HepG2 (cell line): ENCODE results near the gene BICDL1. TPM values are rescaled to one million over a fixed set of nuclear protein-coding genes. Genes with fewer than 3 reads are reported as not detected.

Experiments used
- ATRX ChIP-seq: sonication (generic); formaldehyde crosslinking; IDR thresholded peaks from 2 replicates; pipeline ENCODE4 v1.4.0; 2020; ENCODE audit warnings: missing genetic modification reagents, borderline replicate concordance
- CREM ChIP-seq, 2 experiments: sonication (generic) in 1 of 2; formaldehyde crosslinking in 1 of 2; IDR thresholded peaks; 2 replicates each; pipeline versions ENCODE4 v1.4.0 to v1.6.1; 2016 to 2020; ENCODE audit warnings: antibody characterized with exemption in 1 of 2, mild to moderate bottlenecking in 1 of 2, missing genetic modification reagents in 1 of 2
- GABPA ChIP-seq, 2 experiments: IDR thresholded peaks; 2 replicates each; pipeline ENCODE4 v1.6.1; 2011 to 2016; ENCODE audit warnings: low read depth in 2 of 2, low read length in 1 of 2, missing biosample characterization in 1 of 2, missing genetic modification characterization in 1 of 2
- GATAD2A ChIP-seq: IDR thresholded peaks from 2 replicates; pipeline ENCODE4 v1.6.1; 2016
- HOXA3 ChIP-seq: sonication (generic); formaldehyde crosslinking; IDR thresholded peaks from 2 replicates; pipeline ENCODE4 v1.5.0; 2020; ENCODE audit warnings: missing genetic modification reagents
- KDM2A ChIP-seq: sonication (generic); formaldehyde crosslinking; IDR thresholded peaks from 2 replicates; pipeline ENCODE4 v1.4.0; 2020; ENCODE audit warnings: low read depth, missing genetic modification reagents, borderline replicate concordance
- KLF12 ChIP-seq: sonication (generic); formaldehyde crosslinking; IDR thresholded peaks from 2 replicates; pipeline ENCODE4 v1.4.0; 2020; ENCODE audit warnings: missing genetic modification reagents, borderline replicate concordance
- KLF9 ChIP-seq: IDR thresholded peaks from 2 replicates; pipeline ENCODE4 v1.6.1; 2016; ENCODE audit warnings: low read depth
- MAFF ChIP-seq: IDR thresholded peaks from 2 replicates; pipeline ENCODE4 v1.6.1; 2011; ENCODE audit warnings: low read depth, low read length, improper control_type of control experiment
- MIXL1 ChIP-seq: IDR thresholded peaks from 2 replicates; pipeline ENCODE4 v1.6.1; 2016
- SAP130 ChIP-seq: IDR thresholded peaks from 2 replicates; pipeline ENCODE4 v1.6.1; 2016; ENCODE audit warnings: low read depth
- ZFX ChIP-seq: sonication (generic); formaldehyde crosslinking; IDR thresholded peaks from 2 replicates; pipeline ENCODE4 v1.4.0; 2020; ENCODE audit warnings: mild to moderate bottlenecking, low read depth, missing genetic modification reagents, moderate library complexity
- ZNF510 ChIP-seq: sonication (generic); formaldehyde crosslinking; IDR thresholded peaks from 2 replicates; pipeline ENCODE4 v1.4.0; 2020; ENCODE audit warnings: low read depth, mild to moderate bottlenecking, missing genetic modification reagents
- ZNF670 ChIP-seq: sonication (generic); formaldehyde crosslinking; IDR thresholded peaks from 2 replicates; pipeline ENCODE4 v1.8.0; 2022; ENCODE audit warnings: mild to moderate bottlenecking, missing genetic modification reagents, borderline replicate concordance
- ZNF713 ChIP-seq: sonication (generic); formaldehyde crosslinking; IDR thresholded peaks from 2 replicates; pipeline ENCODE4 v1.4.0; 2020; ENCODE audit warnings: mild to moderate bottlenecking, missing genetic modification reagents
- polyA plus RNA-seq, 8 experiments: library from polyadenylated mRNA; depleted of rRNA in 3 of 8; stranded (reverse) in 7 of 8; unstranded in 1 of 8; fragments of >200 nt; fragmentation: Illumina TruSeq in 4 of 8; extraction: Trizol in 4 of 8; gene quantifications; 2 replicates each; pipeline versions ENCODE4 v1.2.1 to v1.2.3, GENCODE V29; 2011 to 2016; ENCODE audit warnings: low read depth in 4 of 8, missing spikeins in 1 of 8, mixed read lengths in 1 of 8; ENCODE audit not compliant: insufficient read depth in 1 of 8
- total RNA-seq, 5 experiments: library from RNA; depleted of rRNA; stranded (reverse); fragments of >200 nt; fragmentation: Illumina TruSeq; extraction: Trizol; gene quantifications; 2 replicates each; pipeline ENCODE4 v1.2.3, GENCODE V29; 2016; ENCODE audit warnings: low read depth in 1 of 5
- TF ChIP-seq, protein P1 (sequence below): sonication (generic); formaldehyde crosslinking; IDR thresholded peaks from 2 replicates; pipeline ENCODE4 v1.4.0; 2020; ENCODE audit warnings: missing genetic modification reagents, mild to moderate bottlenecking, borderline replicate concordance
- TF ChIP-seq, protein P2 (sequence below): sonication (generic); formaldehyde crosslinking; conservative IDR thresholded peaks from 2 replicates; pipeline ENCODE4 v1.4.0; 2020; ENCODE audit warnings: mild to moderate bottlenecking, missing genetic modification reagents, moderate library complexity
- TF ChIP-seq, protein P3 (sequence below): IDR thresholded peaks from 2 replicates; pipeline ENCODE4 v1.6.1; 2016; ENCODE audit warnings: missing compliant biosample characterization, missing genetic modification reagents, borderline replicate concordance
- TF ChIP-seq, protein P4 (sequence below): sonication (generic); formaldehyde crosslinking; IDR thresholded peaks from 2 replicates; pipeline ENCODE4 v1.9.0; 2021; ENCODE audit warnings: missing genetic modification reagents, mild to moderate bottlenecking, borderline replicate concordance

BICDL1 gene
- total and polyA plus RNA-seq, 2 of the 13 experiments (the other 11 are each of a cell fraction or from before 2014, with no cell fraction given), result 3.6 to 9.7 TPM

DNA sequence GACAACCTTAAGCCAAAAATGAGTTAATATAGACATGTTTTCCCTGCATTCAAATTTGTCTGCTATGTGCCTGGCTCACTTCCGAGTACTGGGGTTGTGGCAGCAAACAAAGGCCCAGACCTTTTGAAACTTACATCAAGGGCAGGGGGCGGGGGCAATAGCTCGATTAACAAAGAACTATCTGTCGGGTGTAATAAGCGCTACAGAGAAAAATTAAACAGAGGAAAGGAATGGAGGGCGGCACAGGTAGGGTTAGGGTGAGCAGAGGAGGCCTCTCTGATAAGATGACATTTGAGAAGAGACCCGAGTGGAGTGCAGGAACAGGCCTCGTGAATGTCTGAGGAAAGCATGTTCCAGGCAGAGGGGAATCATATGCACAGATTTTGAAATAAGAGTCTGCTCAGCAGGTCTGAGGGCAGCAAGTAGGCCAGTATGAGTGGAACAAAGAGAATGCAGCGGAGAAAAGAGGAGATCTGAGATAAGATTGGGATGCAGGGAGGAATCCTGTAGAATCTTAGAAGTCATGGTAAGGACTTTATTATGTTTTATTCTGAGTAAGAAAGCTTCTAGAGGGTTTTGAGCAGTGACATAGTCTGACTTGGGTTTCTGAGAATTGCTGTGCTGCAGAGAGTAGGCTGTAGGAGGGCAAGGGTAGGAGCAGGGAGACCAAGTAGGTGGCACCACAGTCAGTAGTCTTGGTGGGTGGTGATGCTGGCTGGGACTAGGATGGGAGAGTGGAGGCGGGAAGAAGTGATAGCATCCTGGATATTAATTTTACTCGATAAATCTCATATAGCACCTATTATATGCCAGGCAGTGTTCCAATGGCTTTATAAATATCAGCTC, 52.6 kb downstream of the BICDL1 start (continued):
- peak; percentile 28; the same call in 1 of the 2 replicates for TF ChIP-seq HOXA3
- no peak for TF ChIP-seq ZNF670 (CRISPR knock-in tag)
- no peak for TF ChIP-seq MAFF
- TF ChIP-seq, protein P1, sequence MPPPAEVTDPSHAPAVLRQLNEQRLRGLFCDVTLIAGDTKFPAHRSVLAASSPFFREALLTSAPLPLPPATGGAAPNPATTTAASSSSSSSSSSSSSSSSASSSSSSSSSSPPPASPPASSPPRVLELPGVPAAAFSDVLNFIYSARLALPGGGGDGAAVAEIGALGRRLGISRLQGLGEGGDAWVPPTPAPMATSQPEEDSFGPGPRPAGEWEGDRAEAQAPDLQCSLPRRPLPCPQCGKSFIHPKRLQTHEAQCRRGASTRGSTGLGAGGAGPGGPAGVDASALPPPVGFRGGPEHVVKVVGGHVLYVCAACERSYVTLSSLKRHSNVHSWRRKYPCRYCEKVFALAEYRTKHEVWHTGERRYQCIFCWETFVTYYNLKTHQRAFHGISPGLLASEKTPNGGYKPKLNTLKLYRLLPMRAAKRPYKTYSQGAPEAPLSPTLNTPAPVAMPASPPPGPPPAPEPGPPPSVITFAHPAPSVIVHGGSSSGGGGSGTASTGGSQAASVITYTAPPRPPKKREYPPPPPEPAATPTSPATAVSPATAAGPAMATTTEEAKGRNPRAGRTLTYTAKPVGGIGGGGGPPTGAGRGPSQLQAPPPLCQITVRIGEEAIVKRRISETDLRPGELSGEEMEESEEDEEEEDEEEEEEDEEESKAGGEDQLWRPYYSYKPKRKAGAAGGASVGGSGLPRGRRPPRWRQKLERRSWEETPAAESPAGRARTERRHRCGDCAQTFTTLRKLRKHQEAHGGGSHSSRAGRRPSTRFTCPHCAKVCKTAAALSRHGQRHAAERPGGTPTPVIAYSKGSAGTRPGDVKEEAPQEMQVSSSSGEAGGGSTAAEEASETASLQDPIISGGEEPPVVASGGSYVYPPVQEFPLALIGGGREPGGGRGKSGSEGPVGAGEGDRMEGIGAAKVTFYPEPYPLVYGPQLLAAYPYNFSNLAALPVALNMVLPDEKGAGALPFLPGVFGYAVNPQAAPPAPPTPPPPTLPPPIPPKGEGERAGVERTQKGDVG (CRISPR knock-in tag), result no peak
- TF ChIP-seq GATAD2A (CRISPR knock-in tag), result peak; percentile 39; the same call in 1 of the 2 replicates
- TF ChIP-seq, protein P2, sequence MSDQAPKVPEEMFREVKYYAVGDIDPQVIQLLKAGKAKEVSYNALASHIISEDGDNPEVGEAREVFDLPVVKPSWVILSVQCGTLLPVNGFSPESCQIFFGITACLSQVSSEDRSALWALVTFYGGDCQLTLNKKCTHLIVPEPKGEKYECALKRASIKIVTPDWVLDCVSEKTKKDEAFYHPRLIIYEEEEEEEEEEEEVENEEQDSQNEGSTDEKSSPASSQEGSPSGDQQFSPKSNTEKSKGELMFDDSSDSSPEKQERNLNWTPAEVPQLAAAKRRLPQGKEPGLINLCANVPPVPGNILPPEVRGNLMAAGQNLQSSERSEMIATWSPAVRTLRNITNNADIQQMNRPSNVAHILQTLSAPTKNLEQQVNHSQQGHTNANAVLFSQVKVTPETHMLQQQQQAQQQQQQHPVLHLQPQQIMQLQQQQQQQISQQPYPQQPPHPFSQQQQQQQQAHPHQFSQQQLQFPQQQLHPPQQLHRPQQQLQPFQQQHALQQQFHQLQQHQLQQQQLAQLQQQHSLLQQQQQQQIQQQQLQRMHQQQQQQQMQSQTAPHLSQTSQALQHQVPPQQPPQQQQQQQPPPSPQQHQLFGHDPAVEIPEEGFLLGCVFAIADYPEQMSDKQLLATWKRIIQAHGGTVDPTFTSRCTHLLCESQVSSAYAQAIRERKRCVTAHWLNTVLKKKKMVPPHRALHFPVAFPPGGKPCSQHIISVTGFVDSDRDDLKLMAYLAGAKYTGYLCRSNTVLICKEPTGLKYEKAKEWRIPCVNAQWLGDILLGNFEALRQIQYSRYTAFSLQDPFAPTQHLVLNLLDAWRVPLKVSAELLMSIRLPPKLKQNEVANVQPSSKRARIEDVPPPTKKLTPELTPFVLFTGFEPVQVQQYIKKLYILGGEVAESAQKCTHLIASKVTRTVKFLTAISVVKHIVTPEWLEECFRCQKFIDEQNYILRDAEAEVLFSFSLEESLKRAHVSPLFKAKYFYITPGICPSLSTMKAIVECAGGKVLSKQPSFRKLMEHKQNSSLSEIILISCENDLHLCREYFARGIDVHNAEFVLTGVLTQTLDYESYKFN (CRISPR knock-in tag), result peak; percentile 76
- TF ChIP-seq GABPA (IDR thresholded peaks at IDR 0.05; ENCODE audit: low read depth, low read length), result no peak
- no peak for TF ChIP-seq GABPA (CRISPR knock-in tag; IDR thresholded peaks at IDR 0.05; ENCODE audit: low read depth)
- no peak for TF ChIP-seq ZNF510 (CRISPR knock-in tag)
- peak; percentile 52 for TF ChIP-seq SAP130 (CRISPR knock-in tag)
- TF ChIP-seq KDM2A (CRISPR knock-in tag), result no peak
- no peak for TF ChIP-seq KLF9
- TF ChIP-seq MIXL1 (CRISPR knock-in tag), result peak; percentile 9; the same call in 1 of the 2 replicates
- TF ChIP-seq, protein P3, sequence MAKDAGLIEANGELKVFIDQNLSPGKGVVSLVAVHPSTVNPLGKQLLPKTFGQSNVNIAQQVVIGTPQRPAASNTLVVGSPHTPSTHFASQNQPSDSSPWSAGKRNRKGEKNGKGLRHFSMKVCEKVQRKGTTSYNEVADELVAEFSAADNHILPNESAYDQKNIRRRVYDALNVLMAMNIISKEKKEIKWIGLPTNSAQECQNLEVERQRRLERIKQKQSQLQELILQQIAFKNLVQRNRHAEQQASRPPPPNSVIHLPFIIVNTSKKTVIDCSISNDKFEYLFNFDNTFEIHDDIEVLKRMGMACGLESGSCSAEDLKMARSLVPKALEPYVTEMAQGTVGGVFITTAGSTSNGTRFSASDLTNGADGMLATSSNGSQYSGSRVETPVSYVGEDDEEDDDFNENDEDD (CRISPR knock-in tag), result peak; percentile 35; the same call in 1 of the 2 replicates
- TF ChIP-seq ATRX, result no peak
- peak; percentile 48; the same call in 1 of the 2 replicates for TF ChIP-seq CREM (IDR thresholded peaks at IDR 0.05)
- no peak for TF ChIP-seq CREM (CRISPR knock-in tag; IDR thresholded peaks at IDR 0.05)
- TF ChIP-seq ZNF713, result no peak
- TF ChIP-seq ZFX (CRISPR knock-in tag), result peak; percentile 70; the same call in 1 of the 2 replicates
- no peak for TF ChIP-seq KLF12 (CRISPR knock-in tag)
- TF ChIP-seq, protein P4, sequence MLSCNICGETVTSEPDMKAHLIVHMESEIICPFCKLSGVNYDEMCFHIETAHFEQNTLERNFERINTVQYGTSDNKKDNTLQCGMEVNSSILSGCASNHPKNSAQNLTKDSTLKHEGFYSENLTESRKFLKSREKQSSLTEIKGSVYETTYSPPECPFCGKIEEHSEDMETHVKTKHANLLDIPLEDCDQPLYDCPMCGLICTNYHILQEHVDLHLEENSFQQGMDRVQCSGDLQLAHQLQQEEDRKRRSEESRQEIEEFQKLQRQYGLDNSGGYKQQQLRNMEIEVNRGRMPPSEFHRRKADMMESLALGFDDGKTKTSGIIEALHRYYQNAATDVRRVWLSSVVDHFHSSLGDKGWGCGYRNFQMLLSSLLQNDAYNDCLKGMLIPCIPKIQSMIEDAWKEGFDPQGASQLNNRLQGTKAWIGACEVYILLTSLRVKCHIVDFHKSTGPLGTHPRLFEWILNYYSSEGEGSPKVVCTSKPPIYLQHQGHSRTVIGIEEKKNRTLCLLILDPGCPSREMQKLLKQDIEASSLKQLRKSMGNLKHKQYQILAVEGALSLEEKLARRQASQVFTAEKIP (CRISPR knock-in tag), result no peak
